Measurements from ENCODE around the gene ANO4. TPM values are rescaled to one million over a fixed set of nuclear protein-coding genes. Genes with fewer than 3 reads are reported as not detected.

ANO4 gene
- polyA plus RNA-seq, 10 donors = 0.51 to 1.2 (median 0.83) TPM

Other genes with a start within 250 kb of the ANO4 start
- gene GAS2L3, start 221.1 kb upstream of the ANO4 start, polyA plus RNA-seq (ENCODE audit: insufficient read length in 10 of 10) = 10 to 100 TPM; 10.9 to 28.5 (median 17.8) TPM